Measurements from ENCODE around the gene UCP3.
"Not testable (repeated sequence)": the region's sequence is repeated elsewhere in the genome, so short reads cannot be mapped to it uniquely, and the experiment has no call there.

UCP3 gene

GRCh38 chr11:73988227-73988626 lies 20.7 kb downstream of the UCP3 start:
- H3K9me3 ChIP-seq (ENCODE audit: control insufficient read depth, low read length): no peaks in the 10 kb centered on the region
- H3K27me3 ChIP-seq (replicated peaks; ENCODE audit: control insufficient read depth, insufficient read depth, low read length, poor library complexity, severe bottlenecking): no peaks in the 10 kb centered on the region
- DNase-seq: no peak
- no peak overlapping the region for H3K27ac ChIP-seq (ENCODE audit: insufficient read depth, low read length, poor library complexity, severe bottlenecking)
- no peak overlapping the region for H3K4me3 ChIP-seq (ENCODE audit: insufficient read depth, low read depth, low read length, poor library complexity, severe bottlenecking)
- H3K4me1 ChIP-seq (ENCODE audit: control insufficient read depth, insufficient read depth, low read length, poor library complexity, severe bottlenecking): peaks cover 18% of the 10 kb centered on the region
- H3K36me3 ChIP-seq (ENCODE audit: control insufficient read depth, insufficient read depth, low read length): no peaks in the 10 kb centered on the region

GRCh38 chr11:73985661-73986060 lies 23.2 kb downstream of the UCP3 start:
- not testable (repeated sequence) for H3K27ac ChIP-seq (ENCODE audit: insufficient read depth, low read length, poor library complexity, severe bottlenecking); DNase-seq; H3K27me3 ChIP-seq (replicated peaks; ENCODE audit: control insufficient read depth, insufficient read depth, low read length, poor library complexity, severe bottlenecking); H3K4me3 ChIP-seq (ENCODE audit: insufficient read depth, low read depth, low read length, poor library complexity, severe bottlenecking); H3K36me3 ChIP-seq (ENCODE audit: control insufficient read depth, insufficient read depth, low read length); H3K9me3 ChIP-seq (ENCODE audit: control insufficient read depth, low read length)
- peaks cover 15% of the 10 kb centered on the region for H3K4me1 ChIP-seq (ENCODE audit: control insufficient read depth, insufficient read depth, low read length, poor library complexity, severe bottlenecking)

- peaks cover 31% of the 10 kb centered on the region for H3K4me1 ChIP-seq (ENCODE audit: control insufficient read depth, insufficient read depth, low read length, poor library complexity, severe bottlenecking)
Observed at GRCh38 chr11:73983741-73984538, 24.9 kb downstream of the UCP3 start.

GRCh38 chr11:73982990-73983740 lies 25.7 kb downstream of the UCP3 start:
- H3K27ac ChIP-seq (ENCODE audit: insufficient read depth, low read length, poor library complexity, severe bottlenecking): peak overlapping the region; percentile 92
- H3K27me3 ChIP-seq (replicated peaks; ENCODE audit: control insufficient read depth, insufficient read depth, low read length, poor library complexity, severe bottlenecking): no peaks in the 10 kb centered on the region
- peak; percentile 83 to 91 (median 87) for DNase-seq
- H3K36me3 ChIP-seq (ENCODE audit: control insufficient read depth, insufficient read depth, low read length): peaks cover 20% of the 10 kb centered on the region
- peaks cover 39% of the 10 kb centered on the region for H3K4me1 ChIP-seq (ENCODE audit: control insufficient read depth, insufficient read depth, low read length, poor library complexity, severe bottlenecking)
- no peaks in the 10 kb centered on the region for H3K9me3 ChIP-seq (ENCODE audit: control insufficient read depth, low read length)
- peak overlapping the region; percentile 71 for H3K4me3 ChIP-seq (ENCODE audit: insufficient read depth, low read depth, low read length, poor library complexity, severe bottlenecking)

More at GRCh38 chr11:73983741-73984538, 24.9 kb downstream of the UCP3 start:
- H3K27me3 ChIP-seq (replicated peaks; ENCODE audit: control insufficient read depth, insufficient read depth, low read length, poor library complexity, severe bottlenecking): no peaks in the 10 kb centered on the region
- no peak for DNase-seq
- H3K27ac ChIP-seq (ENCODE audit: insufficient read depth, low read length, poor library complexity, severe bottlenecking): peak overlapping the region; percentile 92
- no peaks in the 10 kb centered on the region for H3K9me3 ChIP-seq (ENCODE audit: control insufficient read depth, low read length)
- peaks cover 13% of the 10 kb centered on the region for H3K36me3 ChIP-seq (ENCODE audit: control insufficient read depth, insufficient read depth, low read length)
- peak overlapping the region; percentile 71 for H3K4me3 ChIP-seq (ENCODE audit: insufficient read depth, low read depth, low read length, poor library complexity, severe bottlenecking)

GRCh38 chr11:73982595-73982989 lies 26.3 kb downstream of the UCP3 start, which contains the start of gene UCP2:
Gene UCP2 (minus strand): TSS chr11:73982843. CDS start chr11:73978378, 4,465 bp downstream.
- DNase-seq: peak; percentile 74 to 77 (median 74)
- Histone ChIP-seq H3K4me3 (ENCODE audit: insufficient read depth, low read depth, low read length, poor library complexity, severe bottlenecking) (peak within 1 kb of the TSS; percentile 71), H3K27ac (ENCODE audit: insufficient read depth, low read length, poor library complexity, severe bottlenecking) (peak within 1 kb of the TSS; percentile 92), H3K9me3 (ENCODE audit: control insufficient read depth, low read length) (no peaks in the 10 kb centered on the region), H3K4me1 (ENCODE audit: control insufficient read depth, insufficient read depth, low read length, poor library complexity, severe bottlenecking) (peaks cover 45% of the 10 kb centered on the region), H3K36me3 (ENCODE audit: control insufficient read depth, insufficient read depth, low read length) (peaks cover 26% of the 10 kb centered on the region), H3K27me3 (replicated peaks; ENCODE audit: control insufficient read depth, insufficient read depth, low read length, poor library complexity, severe bottlenecking) (no peaks in the 10 kb centered on the region)

GRCh38 chr11:73981051-73981805 lies 27.7 kb downstream of the UCP3 start:
- Histone ChIP-seq H3K36me3 (ENCODE audit: control insufficient read depth, insufficient read depth, low read length) (peaks cover 40% of the 10 kb centered on the region), H3K9me3 (ENCODE audit: control insufficient read depth, low read length) (no peaks in the 10 kb centered on the region), H3K27me3 (replicated peaks; ENCODE audit: control insufficient read depth, insufficient read depth, low read length, poor library complexity, severe bottlenecking) (no peaks in the 10 kb centered on the region), H3K27ac (ENCODE audit: insufficient read depth, low read length, poor library complexity, severe bottlenecking) (peak overlapping the region; percentile 92), H3K4me1 (ENCODE audit: control insufficient read depth, insufficient read depth, low read length, poor library complexity, severe bottlenecking) (peaks cover 58% of the 10 kb centered on the region), H3K4me3 (ENCODE audit: insufficient read depth, low read depth, low read length, poor library complexity, severe bottlenecking) (peak overlapping the region; percentile 71)
- DNase-seq: no peak

GRCh38 chr11:73980001-73980961 lies 28.6 kb downstream of the UCP3 start:
- Histone ChIP-seq H3K27ac (ENCODE audit: insufficient read depth, low read length, poor library complexity, severe bottlenecking) (peak overlapping the region; percentile 92), H3K36me3 (ENCODE audit: control insufficient read depth, insufficient read depth, low read length) (peaks cover 48% of the 10 kb centered on the region), H3K4me1 (ENCODE audit: control insufficient read depth, insufficient read depth, low read length, poor library complexity, severe bottlenecking) (peaks cover 68% of the 10 kb centered on the region), H3K27me3 (replicated peaks; ENCODE audit: control insufficient read depth, insufficient read depth, low read length, poor library complexity, severe bottlenecking) (no peaks in the 10 kb centered on the region), H3K9me3 (ENCODE audit: control insufficient read depth, low read length) (no peaks in the 10 kb centered on the region), H3K4me3 (ENCODE audit: insufficient read depth, low read depth, low read length, poor library complexity, severe bottlenecking) (peak overlapping the region; percentile 71)
- peak; percentile 60 to 73 (median 66) for DNase-seq

- Histone ChIP-seq H3K27me3 (replicated peaks; ENCODE audit: control insufficient read depth, insufficient read depth, low read length, poor library complexity, severe bottlenecking) (no peaks in the 10 kb centered on the region), H3K36me3 (ENCODE audit: control insufficient read depth, insufficient read depth, low read length) (peaks cover 56% of the 10 kb centered on the region), H3K27ac (ENCODE audit: insufficient read depth, low read length, poor library complexity, severe bottlenecking) (peak overlapping the region; percentile 92), H3K9me3 (ENCODE audit: control insufficient read depth, low read length) (no peaks in the 10 kb centered on the region), H3K4me1 (ENCODE audit: control insufficient read depth, insufficient read depth, low read length, poor library complexity, severe bottlenecking) (peaks cover 82% of the 10 kb centered on the region), H3K4me3 (ENCODE audit: insufficient read depth, low read depth, low read length, poor library complexity, severe bottlenecking) (peak overlapping the region; percentile 71)
- DNase-seq: no peak
Observed at GRCh38 chr11:73978576-73979086, 30.3 kb downstream of the UCP3 start.
